Measurements from ENCODE around the gene SLC17A8. TPM values are rescaled to one million over a fixed set of nuclear protein-coding genes. Genes with fewer than 3 reads are reported as not detected.

Gene SLC17A8
- polyA plus RNA-seq, 1 donor from 2014 or later, result 0.22 TPM

DNA sequence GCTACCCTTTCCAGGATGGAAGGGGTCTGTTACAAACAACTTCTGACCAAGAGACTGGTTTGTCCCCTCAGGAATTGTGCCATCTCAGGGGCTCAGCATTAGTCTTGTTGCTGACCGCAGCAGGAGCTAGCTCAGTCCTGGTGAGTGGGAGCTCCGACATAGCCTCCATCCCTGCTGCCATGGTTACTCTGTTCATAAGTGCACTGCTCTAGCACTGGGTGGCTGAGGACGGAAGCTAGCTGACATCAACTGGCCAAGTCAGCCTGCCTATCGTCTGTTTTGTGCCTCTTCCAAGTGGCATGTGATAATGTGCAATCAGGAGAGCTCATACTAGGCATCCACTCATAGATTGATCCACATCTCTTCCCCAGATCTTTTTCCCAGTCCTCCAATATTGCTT, 7.5 kb downstream of the SLC17A8 start:
- H4K20me1 ChIP-seq (ENCODE audit: insufficient read depth), result no peaks in the 10 kb centered on the region
- H3K9ac ChIP-seq (ENCODE audit: low read length), result no peak overlapping the region
- peaks cover 1% of the 10 kb centered on the region for H3K27me3 ChIP-seq (ENCODE audit: insufficient read depth, low read depth, low read length)
- H3K4me2 ChIP-seq (ENCODE audit: low read length), result no peak overlapping the region
- no peak overlapping the region for H2AFZ ChIP-seq (ENCODE audit: low read depth, low read length)
- no peaks in the 10 kb centered on the region for H3K36me3 ChIP-seq (ENCODE audit: insufficient read depth, low read length)
- TF ChIP-seq, protein P1, sequence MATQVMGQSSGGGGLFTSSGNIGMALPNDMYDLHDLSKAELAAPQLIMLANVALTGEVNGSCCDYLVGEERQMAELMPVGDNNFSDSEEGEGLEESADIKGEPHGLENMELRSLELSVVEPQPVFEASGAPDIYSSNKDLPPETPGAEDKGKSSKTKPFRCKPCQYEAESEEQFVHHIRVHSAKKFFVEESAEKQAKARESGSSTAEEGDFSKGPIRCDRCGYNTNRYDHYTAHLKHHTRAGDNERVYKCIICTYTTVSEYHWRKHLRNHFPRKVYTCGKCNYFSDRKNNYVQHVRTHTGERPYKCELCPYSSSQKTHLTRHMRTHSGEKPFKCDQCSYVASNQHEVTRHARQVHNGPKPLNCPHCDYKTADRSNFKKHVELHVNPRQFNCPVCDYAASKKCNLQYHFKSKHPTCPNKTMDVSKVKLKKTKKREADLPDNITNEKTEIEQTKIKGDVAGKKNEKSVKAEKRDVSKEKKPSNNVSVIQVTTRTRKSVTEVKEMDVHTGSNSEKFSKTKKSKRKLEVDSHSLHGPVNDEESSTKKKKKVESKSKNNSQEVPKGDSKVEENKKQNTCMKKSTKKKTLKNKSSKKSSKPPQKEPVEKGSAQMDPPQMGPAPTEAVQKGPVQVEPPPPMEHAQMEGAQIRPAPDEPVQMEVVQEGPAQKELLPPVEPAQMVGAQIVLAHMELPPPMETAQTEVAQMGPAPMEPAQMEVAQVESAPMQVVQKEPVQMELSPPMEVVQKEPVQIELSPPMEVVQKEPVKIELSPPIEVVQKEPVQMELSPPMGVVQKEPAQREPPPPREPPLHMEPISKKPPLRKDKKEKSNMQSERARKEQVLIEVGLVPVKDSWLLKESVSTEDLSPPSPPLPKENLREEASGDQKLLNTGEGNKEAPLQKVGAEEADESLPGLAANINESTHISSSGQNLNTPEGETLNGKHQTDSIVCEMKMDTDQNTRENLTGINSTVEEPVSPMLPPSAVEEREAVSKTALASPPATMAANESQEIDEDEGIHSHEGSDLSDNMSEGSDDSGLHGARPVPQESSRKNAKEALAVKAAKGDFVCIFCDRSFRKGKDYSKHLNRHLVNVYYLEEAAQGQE (IDR thresholded peaks at IDR 0.05; ENCODE audit: borderline replicate concordance), result no peak
- TF ChIP-seq RAD21 (conservative IDR thresholded peaks at IDR 0.05) (no peak), MXI1 (conservative IDR thresholded peaks at IDR 0.05; ENCODE audit: poor library complexity, severe bottlenecking) (no peak), TAF1 (IDR thresholded peaks at IDR 0.05; ENCODE audit: low read depth) (no peak), SMC3 (conservative IDR thresholded peaks at IDR 0.05; ENCODE audit: poor library complexity) (no peak), POLR2AphosphoS5 (IDR thresholded peaks at IDR 0.05) (no peak)
- TF ChIP-seq, protein P2, sequence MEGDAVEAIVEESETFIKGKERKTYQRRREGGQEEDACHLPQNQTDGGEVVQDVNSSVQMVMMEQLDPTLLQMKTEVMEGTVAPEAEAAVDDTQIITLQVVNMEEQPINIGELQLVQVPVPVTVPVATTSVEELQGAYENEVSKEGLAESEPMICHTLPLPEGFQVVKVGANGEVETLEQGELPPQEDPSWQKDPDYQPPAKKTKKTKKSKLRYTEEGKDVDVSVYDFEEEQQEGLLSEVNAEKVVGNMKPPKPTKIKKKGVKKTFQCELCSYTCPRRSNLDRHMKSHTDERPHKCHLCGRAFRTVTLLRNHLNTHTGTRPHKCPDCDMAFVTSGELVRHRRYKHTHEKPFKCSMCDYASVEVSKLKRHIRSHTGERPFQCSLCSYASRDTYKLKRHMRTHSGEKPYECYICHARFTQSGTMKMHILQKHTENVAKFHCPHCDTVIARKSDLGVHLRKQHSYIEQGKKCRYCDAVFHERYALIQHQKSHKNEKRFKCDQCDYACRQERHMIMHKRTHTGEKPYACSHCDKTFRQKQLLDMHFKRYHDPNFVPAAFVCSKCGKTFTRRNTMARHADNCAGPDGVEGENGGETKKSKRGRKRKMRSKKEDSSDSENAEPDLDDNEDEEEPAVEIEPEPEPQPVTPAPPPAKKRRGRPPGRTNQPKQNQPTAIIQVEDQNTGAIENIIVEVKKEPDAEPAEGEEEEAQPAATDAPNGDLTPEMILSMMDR (IDR thresholded peaks at IDR 0.05; ENCODE audit: poor library complexity, severe bottlenecking), result no peak
- no peak overlapping the region for H3K4me3 ChIP-seq (ENCODE audit: low read length)
- H3K9me3 ChIP-seq (ENCODE audit: low read length), result peaks cover under 1% of the 10 kb centered on the region
- no peaks in the 10 kb centered on the region for H3K79me2 ChIP-seq (replicated peaks; ENCODE audit: insufficient read depth, low read length)
- H3K9me2 ChIP-seq (ENCODE audit: insufficient read depth, low read length), result no peaks in the 10 kb centered on the region
- H3F3A ChIP-seq (ENCODE audit: insufficient read depth, low read length, poor library complexity, severe bottlenecking), result no peaks in the 10 kb centered on the region
- H3K27ac ChIP-seq (ENCODE audit: low read length), result no peak overlapping the region

DNA sequence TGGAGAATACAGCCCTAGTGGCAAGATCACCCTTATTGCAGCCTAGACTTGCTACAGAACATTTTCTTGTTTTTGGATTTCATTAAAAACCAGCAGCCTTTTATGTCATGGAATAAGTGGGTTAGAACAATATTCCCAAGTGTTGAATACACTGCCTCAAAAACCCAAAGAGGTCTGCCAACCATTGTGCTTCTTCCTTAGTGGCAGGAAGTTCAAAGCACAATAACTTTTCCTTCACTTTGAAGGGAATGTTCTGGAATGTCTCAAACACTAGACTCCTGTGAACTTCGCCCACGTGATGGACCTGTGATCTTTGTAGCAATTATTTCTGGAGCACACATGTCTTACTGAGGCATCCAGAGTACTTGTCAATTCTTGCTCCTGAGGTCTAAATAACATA, 8.5 kb downstream of the SLC17A8 start:
- TF ChIP-seq EP300 (conservative IDR thresholded peaks at IDR 0.05; ENCODE audit: poor library complexity, severe bottlenecking), result no peak
- no peak for TF ChIP-seq EZH2 (IDR thresholded peaks at IDR 0.05; ENCODE audit: borderline replicate concordance, insufficient read depth, low read length, poor library complexity, severe bottlenecking)
- no peak for TF ChIP-seq RAD21 (conservative IDR thresholded peaks at IDR 0.05)
- TF ChIP-seq, protein P1 (IDR thresholded peaks at IDR 0.05; ENCODE audit: borderline replicate concordance), result no peak
- TF ChIP-seq TAF1 (IDR thresholded peaks at IDR 0.05; ENCODE audit: low read depth), result no peak
- TF ChIP-seq, protein P2 (IDR thresholded peaks at IDR 0.05; ENCODE audit: poor library complexity, severe bottlenecking), result no peak
- no peak for TF ChIP-seq MXI1 (conservative IDR thresholded peaks at IDR 0.05; ENCODE audit: poor library complexity, severe bottlenecking)
- TF ChIP-seq SMC3 (conservative IDR thresholded peaks at IDR 0.05; ENCODE audit: poor library complexity), result no peak
- TF ChIP-seq POLR2AphosphoS5 (IDR thresholded peaks at IDR 0.05), result no peak
- no peaks in the 10 kb centered on the region for H3F3A ChIP-seq (ENCODE audit: insufficient read depth, low read length, poor library complexity, severe bottlenecking)
- no peaks in the 10 kb centered on the region for H3K79me2 ChIP-seq (replicated peaks; ENCODE audit: insufficient read depth, low read length)
- no peak overlapping the region for H3K27ac ChIP-seq (ENCODE audit: low read length)
- no peaks in the 10 kb centered on the region for H3K9me2 ChIP-seq (ENCODE audit: insufficient read depth, low read length)
- H3K36me3 ChIP-seq (ENCODE audit: insufficient read depth, low read length), result no peaks in the 10 kb centered on the region
- H4K20me1 ChIP-seq (ENCODE audit: insufficient read depth), result no peaks in the 10 kb centered on the region
- H2AFZ ChIP-seq (ENCODE audit: low read depth, low read length), result no peak overlapping the region
- no peak overlapping the region for H3K4me3 ChIP-seq (ENCODE audit: low read length)
- H3K27me3 ChIP-seq (ENCODE audit: insufficient read depth, low read depth, low read length), result peaks cover 5% of the 10 kb centered on the region
- no peak overlapping the region for H3K9ac ChIP-seq (ENCODE audit: low read length)
- peaks cover 4% of the 10 kb centered on the region for H3K9me3 ChIP-seq (ENCODE audit: low read length)
- no peak overlapping the region for H3K4me2 ChIP-seq (ENCODE audit: low read length)
